Ovary (tissue), 3 donors: ENCODE data around the gene FADS2.

Experiments
- CTCF ChIP-seq, 3 donors: fragments of 450-650 bp in 2 of 3; fragments of 200-600 bp in 1 of 3; IDR thresholded peaks; one replicate each; pipeline versions ENCODE4 v1.5.1 to v1.8.0; 2016 to 2022; ENCODE audit warnings: antibody characterized with exemption in 3 of 3, mild to moderate bottlenecking in 1 of 3
- POLR2A ChIP-seq: fragments of 450-650 bp; IDR thresholded peaks from one replicate; pipeline ENCODE4 v1.6.1; 2017; ENCODE audit warnings: antibody characterized with exemption, mild to moderate bottlenecking, moderate library complexity
- donor health status: DM: no; HTN: no; CAD: no.

GRCh38 chr11:61879152-61879551 is 51.1 kb downstream of the FADS2 start:
- TF ChIP-seq POLR2A: no peak
- no peak for TF ChIP-seq CTCF (IDR thresholded peaks at IDR 0.05)
